K562 (cell line): ENCODE results near the gene COL6A2. TPM values are rescaled to one million over a fixed set of nuclear protein-coding genes. Genes with fewer than 3 reads are reported as not detected.
A peak's percentile ranks its signal among the peaks of the same experiment; 100 is the strongest.

Experiments used
- ATAC-seq: fragments of 200-7000 bp; cut with Tn5 transposase; 3 replicates; pipeline ENCODE4 v1.9.1; 2020; ENCODE audit warnings: moderate library complexity
- BruUV-seq: library from RNA; stranded (reverse); fragments of 400-500 nt; replicated peaks from 2 replicates; lab custom pipeline; 2021; lab: Mats Ljungman, UMichigan
- CTCF ChIA-PET: fragments of 300-600 bp; formaldehyde crosslinking; extraction: SDS; loops from one replicate; lab custom pipeline; 2021; ENCODE audit warnings: low intra/inter-chr PET ratio; lab: Yijun Ruan, JAX
- POLR2A ChIA-PET: fragments of 300-600, 350-650 bp; sonication (Branson Sonifier 250); formaldehyde crosslinking; extraction: SDS; loops from one replicate; lab custom pipeline; 2021; ENCODE audit warnings: antibody characterized with exemption, inconsistent platforms; lab: Yijun Ruan, JAX
- DNase-seq, 4 experiments: peaks; one replicate each; pipeline versions ENCODE4 v3.0.0 to v3.0.0-alpha.2; 2011 to 2018; ENCODE audit warnings: low spot score in 3 of 4, mixed read lengths in 3 of 4; ENCODE audit errors: extremely low read depth in 1 of 4
- FAIRE-seq: peaks from 2 replicates; lab custom pipeline; 2011; peaks lifted over from hg19 to GRCh38; lab: Jason Lieb, UNC
- H2AFZ ChIP-seq: 2 replicates; pipeline ENCODE4 v1.6.0; 2011; ENCODE audit warnings: low read depth, low read length, control low read depth, inconsistent platforms
- H3K27ac ChIP-seq: fragments of 200-600 bp; 3 replicates; pipeline ENCODE4 v1.8.0; 2011; ENCODE audit warnings: low read depth, mild to moderate bottlenecking, control low read depth, inconsistent platforms, low read length, moderate library complexity, mixed read lengths; ENCODE audit errors: extremely low read depth
- H3K27me3 ChIP-seq, 2 experiments: fragments of 300-600 bp in 1 of 2; 2 replicates in 1 of 2; 3 replicates in 1 of 2; pipeline versions ENCODE4 v1.6.0 to v1.8.0; 2011; ENCODE audit warnings: inconsistent platforms in 2 of 2, low read length in 2 of 2, mild to moderate bottlenecking in 1 of 2, mixed read lengths in 1 of 2, moderate library complexity in 1 of 2; ENCODE audit not compliant: control insufficient read depth in 2 of 2, insufficient read depth in 2 of 2
- H3K36me3 ChIP-seq: fragments of 300-600 bp; 3 replicates; pipeline ENCODE4 v1.8.0; 2011; ENCODE audit warnings: mild to moderate bottlenecking, low read length, inconsistent platforms; ENCODE audit not compliant: control insufficient read depth, insufficient read depth
- H3K4me1 ChIP-seq, 2 experiments: fragments of 200-600 bp in 1 of 2; replicated peaks in 1 of 2; 2 replicates in 1 of 2; 3 replicates in 1 of 2; pipeline versions ENCODE4 v1.5.1 to v1.8.0; 2011; ENCODE audit warnings: inconsistent platforms in 2 of 2, low read length in 2 of 2, mild to moderate bottlenecking in 1 of 2, mixed read lengths in 1 of 2, moderate library complexity in 1 of 2; ENCODE audit not compliant: control insufficient read depth in 2 of 2, insufficient read depth in 2 of 2
- H3K4me2 ChIP-seq: 2 replicates; pipeline ENCODE4 v1.6.1; 2011; ENCODE audit warnings: low read length, control low read depth, inconsistent platforms, mixed read lengths; ENCODE audit not compliant: insufficient read depth
- H3K4me3 ChIP-seq: fragments of 200-600 bp; sonication (generic), shearing (Covaris generic); 2 replicates; pipeline ENCODE4 v1.5.1; 2016; ENCODE audit warnings: control low read depth, inconsistent platforms
- H3K79me2 ChIP-seq: fragments of 200-600 bp; 3 replicates; pipeline ENCODE4 v1.8.0; 2011; ENCODE audit warnings: low read length, inconsistent platforms; ENCODE audit not compliant: control insufficient read depth, insufficient read depth
- H3K9ac ChIP-seq, 2 experiments: 2 replicates each; pipeline versions ENCODE4 v1.6.0 to v1.6.1; 2011; ENCODE audit warnings: low read depth in 2 of 2, low read length in 2 of 2, control low read depth in 1 of 2, inconsistent platforms in 1 of 2, mild to moderate bottlenecking in 1 of 2, mixed read lengths in 1 of 2; ENCODE audit not compliant: insufficient read depth in 1 of 2
- H3K9me1 ChIP-seq: one replicate; pipeline ENCODE4 v1.6.0; 2011; ENCODE audit warnings: inconsistent platforms, mild to moderate bottlenecking, low read length, moderate library complexity; ENCODE audit not compliant: control insufficient read depth, insufficient read depth
- H3K9me3 ChIP-seq: replicated peaks from 2 replicates; pipeline ENCODE4 v1.5.1; 2011; ENCODE audit warnings: low read depth, low read length, inconsistent platforms; ENCODE audit not compliant: control insufficient read depth, insufficient read depth
- H4K20me1 ChIP-seq: replicated peaks from 2 replicates; pipeline ENCODE4 v1.6.1; 2011; ENCODE audit warnings: low read length, inconsistent platforms, mixed read lengths; ENCODE audit not compliant: control insufficient read depth, insufficient read depth
- ESRRB ChIP-seq: fragments of 250-450 bp; sonication (Bioruptor Pico); IDR thresholded peaks from 2 replicates; pipeline ENCODE4 v1.5.0; 2020; ENCODE audit warnings: mild to moderate bottlenecking, moderate library complexity, borderline replicate concordance
- KDM1A ChIP-seq, 2 experiments: fragments of 450-650 bp; IDR thresholded peaks; 2 replicates each; pipeline ENCODE4 v1.6.1; 2016; ENCODE audit warnings: mild to moderate bottlenecking in 2 of 2
- MCM3 ChIP-seq: fragments of 450-650 bp; IDR thresholded peaks from 2 replicates; pipeline ENCODE4 v1.6.1; 2016
- NCOA4 ChIP-seq: fragments of 450-650 bp; IDR thresholded peaks from 2 replicates; pipeline ENCODE4 v1.6.1; 2018; ENCODE audit warnings: mild to moderate bottlenecking; ENCODE audit not compliant: partially characterized antibody
- SAFB ChIP-seq: fragments of 200-400 bp; formaldehyde crosslinking; IDR thresholded peaks from 2 replicates; pipeline ENCODE4 v1.6.1; 2017; ENCODE audit warnings: low read depth, low read length, borderline replicate concordance
- ZNF507 ChIP-seq: conservative IDR thresholded peaks from 2 replicates; pipeline ENCODE4 v1.6.1; 2017; ENCODE audit warnings: missing genetic modification characterization, missing compliant biosample characterization
- WGBS: fragments of 100-300 bp; shearing (Covaris generic); methylation state at CpG from one replicate; pipeline ENCODE4 v1.1.6; 2016; ENCODE audit warnings: low coverage, mixed read lengths; ENCODE audit not compliant: insufficient coverage; ENCODE audit errors: missing lambda C conversion rate; 5-methylcytosine and 5-hydroxymethylcytosine counted together
- in situ Hi-C: fragments of 300-500 bp; cut with MboI; formaldehyde crosslinking; loops from 4 replicates; pipeline ENCODE4 v1.15.0; 2018; ENCODE audit warnings: inconsistent platforms, mixed read lengths
- intact Hi-C: fragments of 100-400 bp; cut with micrococcal nuclease; formaldehyde crosslinking; loops from 2 replicates; pipeline ENCODE4 v1.14.2; 2022
- polyA plus RNA-seq, 8 experiments: library from polyadenylated mRNA; depleted of rRNA in 4 of 8; stranded (reverse) in 5 of 8; unstranded in 3 of 8; fragments of >200 nt; fragmentation: Nextera tagmentation in 2 of 8; fragmentation: Illumina TruSeq in 1 of 8; extraction: Ambion mirVana in 2 of 8; extraction: Trizol in 1 of 8; gene quantifications; 2 replicates each; pipeline versions ENCODE4 v1.2.1 to v1.2.3, GENCODE V29; 2011 to 2014; ENCODE audit warnings: inconsistent platforms in 1 of 8, missing spikeins in 1 of 8
- total RNA-seq, 7 experiments: library from RNA; depleted of rRNA in 6 of 7; stranded (reverse); fragments of >200 nt in 6 of 7; fragmentation: Illumina TruSeq in 2 of 7; extraction: Trizol in 2 of 7; gene quantifications; 2 replicates each; pipeline versions ENCODE4 v1.2.1 to v1.2.3, GENCODE V29; 2011 to 2021; ENCODE audit warnings: low replicate concordance in 1 of 7

The COL6A2 gene
- total and polyA plus RNA-seq, 9 of the 15 experiments (the other 6 are each of a cell fraction or from before 2014, with no cell fraction given) = 0.07 to 1.1 (median 0.24) TPM; not detected in 3

DNA sequence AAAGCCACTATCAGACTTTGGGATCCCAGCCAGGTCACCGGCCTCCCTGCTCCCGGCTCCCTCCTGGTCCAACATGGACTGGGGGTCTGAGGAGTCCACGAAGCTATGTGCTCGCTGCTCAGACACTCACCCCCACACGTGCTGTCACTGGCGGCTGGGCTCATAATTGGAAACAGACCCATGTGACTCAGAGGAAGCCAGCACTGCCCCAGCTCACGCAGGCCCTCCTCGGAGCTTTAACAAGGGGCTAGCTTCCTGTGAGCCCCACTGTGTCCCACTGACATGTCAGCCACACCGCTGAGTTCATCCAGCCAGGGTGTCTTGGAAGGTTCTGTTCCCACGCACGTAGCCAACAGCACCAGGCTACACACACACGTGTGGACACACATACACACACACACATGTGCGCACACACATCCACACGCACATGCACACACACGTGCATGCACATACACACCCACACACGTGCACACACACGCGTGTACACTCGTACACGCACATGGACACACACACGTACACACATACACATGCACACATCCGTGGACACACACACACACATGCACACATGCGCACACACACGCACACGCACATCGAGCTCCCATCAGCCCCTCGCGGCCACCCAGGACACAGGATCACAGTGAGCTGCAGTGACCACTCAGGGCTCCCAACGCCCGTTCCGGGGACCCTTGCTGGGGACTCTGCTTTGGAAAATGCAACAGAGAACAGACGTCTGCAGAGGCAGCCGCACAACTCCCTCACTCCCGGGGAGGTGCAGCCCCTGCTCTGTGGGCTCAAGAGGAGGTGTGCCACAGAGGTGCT, 18.4 kb upstream of the COL6A2 start:
- 11% methylated on average over 34 of the region's 34 CpGs for WGBS
- DNase-seq (no peak), ATAC-seq (no peak), FAIRE-seq (peak; percentile 40)
- Histone ChIP-seq H3K4me1 (peaks cover 0 to 31% of the 10 kb centered on the region in 2 experiments; a peak in 2 of 5 replicates), H2AFZ (no peak overlapping the region), H3K4me2 (no peak overlapping the region), H3K4me3 (no peak overlapping the region), H3K27me3 (peaks cover 59 to 73% of the 10 kb centered on the region in 2 experiments), H3K36me3 (no peaks in the 10 kb centered on the region), H3K9ac (no peak overlapping the region), H3K9me1 (no peaks in the 10 kb centered on the region), H3K79me2 (no peaks in the 10 kb centered on the region), H3K27ac (no peak overlapping the region), H3K9me3 (no peaks in the 10 kb centered on the region), H4K20me1 (peaks cover 17% of the 10 kb centered on the region; the same call in 1 of the 2 replicates)
- POLR2A ChIA-PET = interaction anchor here (0.9 kb wide), 1 partner anchor 64 kb away, joined by 3 read pairs; no protein-coding TSS in a partner anchor
- CTCF ChIA-PET = no interaction called here
- TF ChIP-seq ZNF507 (no peak), ESRRB (no peak), MCM3 (0 out of 2 replicates have a peak, but pooled peaks have one; percentile 34), NCOA4 (no peak), KDM1A (IDR thresholded peaks at IDR 0.05) (peak in 1 of 2 experiments; percentile 79; a peak in 1 of 4 replicates), SAFB (peak; percentile 48; the same call in 1 of the 2 replicates)
- intact Hi-C loops = no loop called here
- no TSS peak for BruUV-seq
- in situ Hi-C loops = no loop called here
